Measurements from ENCODE around the gene SMIM38.

Gene SMIM38

DNA sequence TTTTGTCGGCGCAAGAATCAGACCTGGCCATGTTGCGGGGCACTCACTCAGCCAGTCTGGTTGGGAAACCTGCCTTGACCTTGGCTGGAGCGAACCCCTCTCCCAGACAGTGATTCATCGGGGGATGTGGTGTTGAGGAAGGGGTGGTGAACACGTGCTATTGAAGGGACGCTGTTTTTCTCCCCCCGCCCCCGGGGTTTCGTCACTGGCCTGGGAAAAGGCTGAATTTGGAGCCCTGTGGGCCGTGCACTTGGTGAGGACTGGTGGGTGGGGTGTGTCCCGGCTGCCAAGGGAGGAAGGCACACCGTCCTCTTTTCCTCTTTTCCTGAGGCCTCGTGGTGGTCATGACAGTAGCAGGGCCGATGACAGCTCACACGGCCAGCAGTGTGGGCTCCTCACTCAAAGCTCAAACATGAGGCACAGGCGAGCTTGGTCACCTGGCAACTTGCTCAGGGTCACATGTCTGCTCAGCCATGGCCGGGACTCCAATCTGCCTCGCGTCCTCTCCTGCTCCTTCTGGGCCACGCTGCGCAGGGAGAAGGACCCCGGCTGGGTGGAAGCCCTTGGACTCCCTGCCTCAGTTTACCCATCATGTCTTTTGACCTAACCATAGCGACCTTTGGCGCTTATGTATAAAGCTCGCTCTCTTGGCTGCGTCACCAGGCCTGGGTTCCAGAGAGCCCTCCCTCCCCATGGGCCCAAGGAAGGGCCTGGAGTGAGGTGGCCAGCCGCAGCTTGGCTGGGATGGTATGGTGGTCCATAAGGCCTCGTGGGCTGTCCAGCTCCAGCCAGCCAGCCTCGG, 49.4 kb downstream of the SMIM38 start:
- Histone ChIP-seq H3K79me2 (ENCODE audit: control insufficient read depth, insufficient read depth, low read length, unreplicated experiment) (no peaks in the 10 kb centered on the region), H3K36me3 (ENCODE audit: insufficient read depth, low read length) (no peaks in the 10 kb centered on the region), H3K4me3 (ENCODE audit: low read depth, low read length) (no peak overlapping the region), H3K4me1 (ENCODE audit: control insufficient read depth, insufficient read depth, low read length, unreplicated experiment) (no peaks in the 10 kb centered on the region), H3K27me3 (ENCODE audit: insufficient read depth, low read length) (peaks cover 24% of the 10 kb centered on the region), H3K27ac (ENCODE audit: low read depth, low read length) (no peak overlapping the region), H2AFZ (ENCODE audit: low read length, unreplicated experiment) (no peak overlapping the region)
